Activated B cell treated with CpG ODN at 0.5 μM for 24 hours (primary cell): ENCODE measurements around the gene STXBP2. TPM values are rescaled to one million over a fixed set of nuclear protein-coding genes. Genes with fewer than 3 reads are reported as not detected.

Experiments
- ATAC-seq: fragments of 200-7000 bp; cut with Tn5 transposase; one replicate; pipeline ENCODE4 v1.10.0; 2021; ENCODE audit warnings: low read depth, mild to moderate bottlenecking, moderate library complexity
- CTCF ChIA-PET: fragments of 350-600 bp; sonication (Branson Sonifier 250); formaldehyde crosslinking; loops from one replicate; lab custom pipeline; 2021; ENCODE audit warnings: antibody characterized with exemption; lab: Charles Lee
- POLR2A ChIA-PET: fragments of 350-600 bp; sonication (Branson Sonifier 250); formaldehyde crosslinking; loops from one replicate; lab custom pipeline; 2021; ENCODE audit warnings: antibody characterized with exemption; lab: Charles Lee
- DNase-seq: peaks from one replicate; pipeline ENCODE4 v3.0.0; 2022
- H3K27ac Mint-ChIP-seq: one replicate; pipeline ENCODE4 v1.8.0; 2020; ENCODE audit warnings: mixed read lengths
- H3K27me3 Mint-ChIP-seq: one replicate; pipeline ENCODE4 v1.8.0; 2021; ENCODE audit warnings: mixed read lengths
- H3K36me3 Mint-ChIP-seq: one replicate; pipeline ENCODE4 v1.8.0; 2021; ENCODE audit warnings: low read depth, mixed read lengths
- H3K4me1 Mint-ChIP-seq: one replicate; pipeline ENCODE4 v1.8.0; 2021; ENCODE audit warnings: mixed read lengths
- H3K4me3 Mint-ChIP-seq: one replicate; pipeline ENCODE4 v1.8.0; 2020; ENCODE audit warnings: mild to moderate bottlenecking, mixed read lengths
- H3K9me3 Mint-ChIP-seq: one replicate; pipeline ENCODE4 v1.8.0; 2020; ENCODE audit warnings: mixed read lengths
- intact Hi-C: fragments of 100-400 bp; cut with micrococcal nuclease; formaldehyde crosslinking; loops from one replicate; pipeline ENCODE4 v1.15.1; 2024
- total RNA-seq: library from RNA; stranded (reverse); gene quantifications from 2 replicates; pipeline ENCODE4 v1.2.3, GENCODE V29; 2022
- TF ChIP-seq, protein P1 (sequence below): fragments of 200-600 bp; IDR thresholded peaks from one replicate; pipeline ENCODE4 v1.8.0; 2022; ENCODE audit warnings: antibody characterized with exemption, mild to moderate bottlenecking

STXBP2 gene
- total RNA-seq, 1 donor from 2014 or later: 176 TPM

GRCh38 chr19:7690779-7691258 lies 53.9 kb downstream of the STXBP2 start:
- H3K27ac Mint-ChIP-seq: no peak overlapping the region
- no peaks in the 10 kb centered on the region for H3K27me3 Mint-ChIP-seq
- no peaks in the 10 kb centered on the region for H3K9me3 Mint-ChIP-seq
- ChIA-PET CTCF (interaction anchor here (0.9 kb wide), 1 partner anchor 10 kb away, joined by 3 read pairs; the partner anchor contains the start of gene TRAPPC5), POLR2A (interaction anchor here (2.0 kb wide), 1 partner anchor 15 kb away, joined by 4 read pairs; no protein-coding TSS in a partner anchor)
- H3K4me1 Mint-ChIP-seq: peaks cover 32% of the 10 kb centered on the region
- H3K36me3 Mint-ChIP-seq: peaks cover 22% of the 10 kb centered on the region
- no peak overlapping the region for H3K4me3 Mint-ChIP-seq
- ATAC-seq (no peak), DNase-seq (no peak)
- intact Hi-C loops: no loop called here
- TF ChIP-seq, protein P1, sequence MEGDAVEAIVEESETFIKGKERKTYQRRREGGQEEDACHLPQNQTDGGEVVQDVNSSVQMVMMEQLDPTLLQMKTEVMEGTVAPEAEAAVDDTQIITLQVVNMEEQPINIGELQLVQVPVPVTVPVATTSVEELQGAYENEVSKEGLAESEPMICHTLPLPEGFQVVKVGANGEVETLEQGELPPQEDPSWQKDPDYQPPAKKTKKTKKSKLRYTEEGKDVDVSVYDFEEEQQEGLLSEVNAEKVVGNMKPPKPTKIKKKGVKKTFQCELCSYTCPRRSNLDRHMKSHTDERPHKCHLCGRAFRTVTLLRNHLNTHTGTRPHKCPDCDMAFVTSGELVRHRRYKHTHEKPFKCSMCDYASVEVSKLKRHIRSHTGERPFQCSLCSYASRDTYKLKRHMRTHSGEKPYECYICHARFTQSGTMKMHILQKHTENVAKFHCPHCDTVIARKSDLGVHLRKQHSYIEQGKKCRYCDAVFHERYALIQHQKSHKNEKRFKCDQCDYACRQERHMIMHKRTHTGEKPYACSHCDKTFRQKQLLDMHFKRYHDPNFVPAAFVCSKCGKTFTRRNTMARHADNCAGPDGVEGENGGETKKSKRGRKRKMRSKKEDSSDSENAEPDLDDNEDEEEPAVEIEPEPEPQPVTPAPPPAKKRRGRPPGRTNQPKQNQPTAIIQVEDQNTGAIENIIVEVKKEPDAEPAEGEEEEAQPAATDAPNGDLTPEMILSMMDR: no peak

GRCh38 chr19:7691497-7691896 lies 54.6 kb downstream of the STXBP2 start:
- TF ChIP-seq, protein P1: no peak
- POLR2A ChIA-PET: interaction anchor here (2.0 kb wide), 1 partner anchor 14 kb away, joined by 4 read pairs; no protein-coding TSS in a partner anchor
- ATAC-seq: no peak
- H3K27me3 Mint-ChIP-seq: no peaks in the 10 kb centered on the region
- H3K36me3 Mint-ChIP-seq: peaks cover 22% of the 10 kb centered on the region
- no peak overlapping the region for H3K27ac Mint-ChIP-seq
- intact Hi-C loops: no loop called here
- CTCF ChIA-PET: interaction anchor here (0.9 kb wide), 1 partner anchor 11 kb away, joined by 3 read pairs; the partner anchor contains the start of gene TRAPPC5
- no peak for DNase-seq
- no peaks in the 10 kb centered on the region for H3K9me3 Mint-ChIP-seq
- H3K4me3 Mint-ChIP-seq: no peak overlapping the region
- H3K4me1 Mint-ChIP-seq: peaks cover 35% of the 10 kb centered on the region

DNA sequence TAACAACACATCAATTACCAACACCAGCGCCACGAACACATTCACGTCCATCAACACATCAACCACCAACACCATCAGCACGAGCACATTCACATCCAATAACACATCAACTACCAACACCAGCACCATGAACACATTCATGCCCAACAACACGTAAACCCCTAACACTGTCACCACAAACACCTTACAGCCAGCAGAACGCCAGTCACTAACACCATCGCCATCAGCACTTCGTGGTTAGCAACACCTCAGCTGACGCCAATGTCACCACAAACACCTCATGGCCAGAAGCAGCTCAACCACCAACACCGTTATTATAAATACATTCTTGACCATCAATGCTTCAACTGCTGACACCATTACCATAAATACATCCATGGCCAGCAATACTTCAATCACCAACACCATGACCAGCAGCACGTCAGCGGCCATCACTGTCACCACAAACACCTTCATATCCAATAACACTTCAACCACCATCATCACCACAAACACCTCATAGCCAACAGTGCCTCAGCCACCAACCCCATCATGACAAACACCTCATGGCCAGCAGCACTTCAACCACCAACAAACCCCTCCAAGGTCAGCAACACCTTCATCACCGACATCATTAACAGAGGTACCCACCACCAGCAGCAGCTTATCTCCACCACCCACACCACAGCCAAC lies 55.6 kb downstream of the STXBP2 start:
- POLR2A ChIA-PET: interaction anchor here (1.0 to 4.1 kb wide), 3 partner anchors 9 to 13 kb away, joined by 3 to 25 read pairs (median 7); partner anchors contain the start of genes FCER2 and TRAPPC5
- ATAC-seq: no peak

GRCh38 chr19:7694499-7694898 lies 57.6 kb downstream of the STXBP2 start:
- Mint-ChIP-seq H3K4me1 (peaks cover 60% of the 10 kb centered on the region), H3K9me3 (no peaks in the 10 kb centered on the region), H3K27ac (peak overlapping the region; percentile 86), H3K4me3 (peak overlapping the region; percentile 60), H3K27me3 (no peaks in the 10 kb centered on the region), H3K36me3 (peaks cover 36% of the 10 kb centered on the region)
- ChIA-PET CTCF (interaction anchor here (0.8 to 1.6 kb wide), 2 partner anchors 11 to 57 kb away, joined by 3 to 4 read pairs; no protein-coding TSS in a partner anchor), POLR2A (interaction anchor here (0.6 to 4.1 kb wide), 9 partner anchors 9 to 503 kb away, joined by 3 to 25 read pairs (median 6); partner anchors contain the start of gene TRAPPC5)
- TF ChIP-seq, protein P1: no peak
- peak; percentile 81 for ATAC-seq
- peak; percentile 62 for DNase-seq
- intact Hi-C loops: loop anchor here (1.0 kb wide), 2 partner anchors 8 to 13 kb away; partner anchors contain the start of gene FCER2

More for the DNA sequence above, 55.6 kb downstream of the STXBP2 start:
- Mint-ChIP-seq H3K36me3 (peaks cover 30% of the 10 kb centered on the region), H3K27ac (no peak overlapping the region), H3K4me1 (peaks cover 40% of the 10 kb centered on the region), H3K27me3 (no peaks in the 10 kb centered on the region), H3K9me3 (no peaks in the 10 kb centered on the region), H3K4me3 (no peak overlapping the region)
- intact Hi-C loops: no loop called here
- TF ChIP-seq, protein P1: no peak
- no peak for DNase-seq
- CTCF ChIA-PET: no interaction called here

Other genes with a start within 250 kb of the STXBP2 start
- gene PEX11G, start 148.1 kb upstream of the STXBP2 start, total RNA-seq: 0.61 and 1.0 TPM in 2 replicates
- gene ZNF358, start 121.0 kb upstream of the STXBP2 start, total RNA-seq: 13.5 and 16.9 TPM in 2 replicates
- gene MCOLN1, start 114.5 kb upstream of the STXBP2 start, total RNA-seq: 13.4 and 13.7 TPM in 2 replicates
- gene PNPLA6, start 101.4 kb upstream of the STXBP2 start, total RNA-seq: 110 and 116 TPM in 2 replicates
- 0.64 and 0.80 TPM in 2 replicates for gene CAMSAP3, start 41.2 kb upstream of the STXBP2 start, total RNA-seq
- 47.4 and 51.8 TPM in 2 replicates for gene XAB2, start 7.6 kb upstream of the STXBP2 start, total RNA-seq
- gene PET100, start 7.3 kb upstream of the STXBP2 start, total RNA-seq: 109 and 123 TPM in 2 replicates
- gene PCP2, start 3.4 kb upstream of the STXBP2 start, total RNA-seq: 2.1 and 2.8 TPM in 2 replicates
- not detected in 2 replicates for gene RETN, start 31.9 kb downstream of the STXBP2 start, total RNA-seq
- gene MCEMP1, start 40.0 kb downstream of the STXBP2 start, total RNA-seq: not detected in 2 replicates
- gene TRAPPC5, start 43.7 kb downstream of the STXBP2 start, total RNA-seq: 110 and 123 TPM in 2 replicates
- 191 and 193 TPM in 2 replicates for gene FCER2, start 65.0 kb downstream of the STXBP2 start, total RNA-seq
- 0.55 and 0.78 TPM in 2 replicates for gene CLEC4G, start 95.0 kb downstream of the STXBP2 start, total RNA-seq
- gene CD209, start 110.4 kb downstream of the STXBP2 start, total RNA-seq: 0.11 and 0.24 TPM in 2 replicates
- gene CLEC4M, start 126.1 kb downstream of the STXBP2 start, total RNA-seq: 1.3 and 2.0 TPM in 2 replicates
- 9.2 and 12.8 TPM in 2 replicates for gene EVI5L, start 193.1 kb downstream of the STXBP2 start, total RNA-seq
- gene PRR36, start 237.3 kb downstream of the STXBP2 start, total RNA-seq: not detected in 2 replicates